EL (cell line): ENCODE results near the gene FXYD2.
A peak's percentile ranks its signal among the peaks of the same experiment; 100 is the strongest.

Source experiments
- DNase-seq: peaks from one replicate; pipeline ENCODE4 v3.0.0-alpha.2; 2016

The FXYD2 gene

DNA sequence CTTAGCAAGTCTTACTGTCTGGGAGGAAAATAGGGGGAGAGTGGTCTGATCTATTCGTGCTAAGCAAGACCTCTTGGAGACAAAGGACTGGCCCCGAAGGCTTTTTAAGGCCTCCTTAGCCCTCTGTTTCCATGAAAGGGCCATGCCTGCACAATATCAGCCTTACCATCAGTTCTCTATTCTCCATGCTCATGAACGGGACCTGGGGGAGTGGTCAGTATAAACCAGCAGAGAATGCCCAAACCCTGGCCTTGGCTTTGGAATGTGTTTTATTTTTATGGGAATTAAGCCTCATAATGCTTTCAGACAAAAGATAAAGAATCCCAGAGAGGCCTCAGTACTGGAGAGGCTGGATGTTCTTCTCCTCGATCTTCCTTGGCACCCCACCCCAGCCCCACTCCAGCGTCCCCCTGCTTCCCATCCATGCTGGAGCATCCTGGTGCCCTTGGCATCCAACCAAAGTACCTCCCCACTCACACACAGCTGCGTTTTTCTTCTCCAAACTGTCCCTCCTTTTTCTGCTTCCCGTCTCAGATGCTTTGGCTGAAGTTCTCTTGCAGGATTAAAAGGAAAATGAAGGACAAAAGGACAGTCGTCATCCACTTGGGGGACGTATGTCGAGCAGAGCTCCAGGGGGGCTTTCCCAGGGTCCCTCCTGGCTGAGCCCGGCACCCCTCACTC, 33.3 kb upstream of the FXYD2 start:
- no peak for DNase-seq

GRCh38 chr11:117855912-117856651, 31.5 kb upstream of the FXYD2 start:
- no peak for DNase-seq

- DNase-seq = no peak
Observed at GRCh38 chr11:117855186-117855845, 30.8 kb upstream of the FXYD2 start.

DNA sequence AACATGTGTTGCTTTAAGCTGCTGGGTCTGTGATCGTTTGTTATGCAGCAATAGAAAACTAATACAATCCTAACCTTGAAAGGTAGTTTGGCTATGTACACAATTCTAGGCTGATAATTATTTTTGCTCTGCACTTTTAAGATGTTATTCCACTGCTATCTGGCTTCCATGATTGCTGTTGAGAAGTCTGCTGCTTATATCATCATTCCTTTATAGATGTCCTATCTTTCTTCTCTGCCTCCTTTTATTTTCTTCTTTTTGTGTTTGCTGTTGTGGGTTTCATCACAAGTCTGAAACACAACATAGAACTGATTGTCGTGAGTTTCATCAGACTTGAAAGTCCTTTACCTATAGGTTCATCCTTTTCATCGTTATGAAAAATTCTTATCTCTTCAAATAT, 27.8 kb upstream of the FXYD2 start:
- DNase-seq = no peak

GRCh38 chr11:117851852-117852251, 27.3 kb upstream of the FXYD2 start:
- no peak for DNase-seq

DNA sequence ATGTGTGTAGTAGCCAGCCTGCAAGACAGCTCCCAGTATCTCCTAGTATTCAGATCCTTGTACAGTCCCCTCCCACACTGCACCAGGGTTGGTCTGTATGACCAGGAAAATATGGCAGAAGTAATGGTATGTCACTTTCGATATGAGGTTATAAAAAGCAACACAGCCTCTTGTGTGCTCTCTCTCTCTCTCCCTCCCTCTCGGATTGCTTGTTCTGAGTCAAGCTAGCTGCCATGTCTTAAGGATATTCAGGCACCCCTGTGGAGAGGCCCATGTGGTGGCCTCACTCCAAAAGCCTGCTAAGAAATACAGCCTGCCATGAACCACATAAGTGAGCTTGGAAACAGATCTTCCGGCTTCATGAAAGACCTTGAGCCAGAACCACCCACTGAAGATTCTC, 26.6 kb upstream of the FXYD2 start:
- no peak for DNase-seq

DNA sequence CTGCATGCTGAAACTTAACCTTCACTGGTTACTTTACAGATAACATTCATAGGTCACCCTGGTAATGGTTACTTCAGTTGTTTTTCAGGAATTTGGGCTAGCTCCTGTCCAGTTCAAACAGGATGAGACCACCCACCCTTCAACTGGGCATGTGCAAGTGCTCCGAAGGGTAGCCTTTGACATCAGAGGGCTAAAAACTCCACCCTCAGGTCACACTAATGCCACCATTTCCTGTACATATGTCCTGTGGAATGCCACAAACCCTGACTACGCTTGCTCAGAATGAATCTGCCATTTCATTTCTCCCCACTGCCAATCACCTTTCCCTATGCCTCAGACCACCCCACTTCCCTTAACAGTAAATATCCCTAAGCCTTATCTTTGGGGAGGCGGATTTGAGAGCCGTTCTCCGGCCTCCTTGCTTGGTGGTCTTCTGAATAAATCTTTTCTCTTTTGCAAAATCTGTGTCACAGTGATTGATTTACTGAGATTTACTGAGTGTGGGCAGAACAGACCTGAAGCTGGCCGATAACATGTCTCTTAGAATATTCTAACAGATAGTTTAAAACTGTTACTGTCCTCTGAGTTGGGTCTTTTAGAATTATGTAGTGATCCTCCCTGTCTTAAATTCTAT, 25.4 kb upstream of the FXYD2 start:
- no peak for DNase-seq

DNA sequence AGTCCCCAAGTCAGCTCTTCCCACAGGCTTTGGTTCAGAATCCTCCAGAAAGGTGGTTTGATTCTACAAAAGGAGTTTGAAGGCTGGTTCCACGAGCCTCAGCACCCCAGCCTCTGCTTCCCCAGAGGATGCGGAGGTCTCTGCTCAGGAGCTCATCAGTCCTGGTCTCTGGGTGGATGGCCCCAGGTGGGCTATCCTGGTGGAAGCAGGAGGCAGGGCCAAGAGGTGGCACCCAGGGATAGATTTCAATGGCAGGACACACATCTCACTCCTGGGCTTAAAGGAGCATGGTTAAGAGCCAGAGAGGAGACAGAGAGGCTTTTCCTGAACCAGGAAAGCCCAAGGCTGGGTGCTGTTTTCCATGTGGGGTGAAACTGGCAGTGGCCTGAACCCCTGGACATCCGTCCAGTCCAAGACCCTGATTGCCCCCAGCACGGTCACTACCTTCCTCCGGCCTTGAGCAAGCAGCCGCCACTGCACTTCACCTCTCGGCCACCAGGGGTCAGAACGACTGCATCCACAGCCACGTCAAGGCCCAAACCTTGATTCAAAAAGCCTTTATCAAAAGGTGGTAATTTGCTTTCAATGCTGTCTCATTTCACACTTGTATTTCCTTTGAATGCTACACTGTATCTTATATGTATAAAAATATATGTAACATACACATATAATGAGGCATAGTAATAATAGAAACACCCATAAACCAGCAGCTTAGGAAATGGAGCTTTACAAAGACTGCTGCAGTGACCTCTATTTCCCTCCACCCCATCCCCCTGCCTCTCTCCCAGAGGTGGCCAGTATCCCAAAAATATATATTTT, 19.3 kb upstream of the FXYD2 start:
- peak; percentile 58 for DNase-seq

- DNase-seq = no peak
Observed at GRCh38 chr11:117842131-117842941, 17.8 kb upstream of the FXYD2 start.

GRCh38 chr11:117841551-117842031, 17.0 kb upstream of the FXYD2 start:
- DNase-seq = no peak

- DNase-seq = no peak
Observed at GRCh38 chr11:117840881-117841550, 16.5 kb upstream of the FXYD2 start.

GRCh38 chr11:117839936-117840813, 15.6 kb upstream of the FXYD2 start:
- DNase-seq = no peak

- DNase-seq = no peak
Observed at GRCh38 chr11:117839380-117839881, 14.9 kb upstream of the FXYD2 start.

DNA sequence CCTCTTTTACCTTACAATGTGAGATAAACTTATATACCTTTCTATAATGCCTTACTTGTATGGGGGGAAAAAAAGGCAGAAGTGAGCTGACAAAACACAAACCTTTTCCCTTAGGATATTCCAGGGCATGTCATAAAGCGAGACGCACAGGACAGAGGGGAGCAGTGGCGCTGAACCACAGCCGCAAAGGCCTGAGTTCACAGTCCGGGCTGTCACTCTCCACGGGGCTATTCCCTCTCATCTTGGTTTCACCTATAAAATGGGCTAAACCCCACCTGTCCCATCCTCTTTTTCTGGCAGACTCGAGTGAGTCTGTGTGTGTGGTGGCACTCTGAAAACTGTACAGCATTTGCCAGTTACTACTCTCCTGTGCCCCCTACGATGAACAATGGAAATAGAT, 14.4 kb upstream of the FXYD2 start:
- DNase-seq = no peak

DNA sequence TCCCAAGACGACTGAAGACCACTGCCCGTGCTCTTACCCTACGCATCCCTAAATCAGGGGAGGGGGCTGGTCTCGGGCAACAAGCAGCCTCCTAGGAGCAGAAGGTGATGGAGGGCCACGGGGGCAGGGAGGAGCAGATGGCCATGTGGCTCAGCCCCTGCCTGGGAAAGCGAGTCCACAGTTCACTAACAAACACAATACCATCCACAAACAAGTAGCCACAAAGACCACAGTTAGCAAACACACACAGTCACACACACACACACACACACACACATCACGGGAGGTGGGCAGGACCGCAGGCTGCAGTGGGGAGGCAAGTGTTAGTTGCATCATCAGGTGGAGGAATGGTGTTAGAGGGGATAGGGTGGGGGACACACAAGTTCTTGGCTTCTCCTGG, 13.2 kb upstream of the FXYD2 start:
- DNase-seq = no peak

GRCh38 chr11:117837070-117837776, 12.7 kb upstream of the FXYD2 start:
- no peak for DNase-seq

DNA sequence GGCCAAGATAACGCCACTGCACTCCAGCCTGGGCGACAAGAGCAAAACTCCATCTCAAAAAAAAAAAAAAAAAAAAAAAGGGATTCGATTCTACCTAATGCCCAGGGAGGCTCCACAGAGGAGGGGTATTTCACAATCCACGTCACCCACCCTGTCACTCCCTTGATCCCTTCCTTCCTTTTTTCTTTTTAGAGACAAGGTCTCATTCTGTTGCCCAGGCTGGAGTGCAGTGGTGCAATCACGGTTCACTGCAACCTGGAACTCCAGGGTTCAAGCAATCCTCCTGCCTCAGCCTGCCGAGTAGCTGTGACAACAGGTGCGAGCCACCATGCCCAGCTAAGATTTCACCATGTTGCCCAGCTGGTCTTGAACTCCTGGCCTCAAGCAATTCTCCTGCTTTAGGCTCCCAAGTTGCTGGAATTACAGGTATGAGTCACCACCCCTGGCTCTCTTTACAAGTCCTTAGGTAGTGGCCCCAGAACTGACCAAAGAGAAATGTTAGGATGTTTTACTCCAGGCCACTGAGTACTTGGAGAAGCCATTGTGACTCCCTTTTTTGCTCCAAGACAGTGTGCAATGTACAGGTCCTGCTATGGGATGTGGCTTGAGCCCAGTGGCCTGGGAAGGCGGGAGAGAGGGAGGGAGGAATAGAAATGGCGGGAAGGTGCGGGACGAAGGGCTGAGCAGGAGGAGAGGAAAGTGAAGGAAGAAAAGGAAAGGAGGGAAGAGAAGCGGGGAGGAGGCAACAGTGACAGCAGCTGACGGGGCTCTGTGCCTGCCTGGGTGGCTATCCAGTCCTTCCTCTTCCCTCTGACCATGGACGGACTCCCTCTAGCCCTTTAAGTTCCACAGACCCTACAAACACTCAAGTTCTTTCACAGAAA, 11.8 kb upstream of the FXYD2 start:
- no peak for DNase-seq

DNA sequence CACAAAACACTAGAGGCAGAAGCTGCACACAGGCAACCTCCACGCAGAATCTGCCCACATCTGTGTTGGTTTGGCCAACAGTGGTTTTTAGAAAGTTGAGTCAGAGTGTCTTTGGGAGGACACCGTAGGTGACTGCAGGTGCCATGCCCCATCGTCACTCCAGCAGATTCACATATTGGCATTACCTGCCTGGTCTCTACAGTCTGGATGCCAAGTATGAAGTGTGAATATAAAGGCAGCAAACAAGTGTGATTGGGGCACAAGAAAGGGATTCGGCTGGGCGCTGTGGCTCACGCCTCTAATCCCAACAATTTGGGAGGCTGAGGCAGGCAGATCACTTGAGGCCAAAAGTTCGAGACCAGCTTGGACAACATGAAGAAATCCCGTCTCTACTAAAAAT, 11.0 kb upstream of the FXYD2 start:
- no peak for DNase-seq
